HEK293T (cell line): ENCODE data around the gene KLF4.

Source experiments
- CTCF ChIA-PET: fragments of 350-600 bp; formaldehyde crosslinking; extraction: SDS; loops from one replicate; lab custom pipeline; 2021; ENCODE audit warnings: antibody characterized with exemption, inconsistent platforms; lab: Yijun Ruan, JAX
- POLR2A ChIA-PET: fragments of 350-600 bp; formaldehyde crosslinking; extraction: SDS; loops from one replicate; lab custom pipeline; 2020; ENCODE audit warnings: antibody characterized with exemption, inconsistent platforms; lab: Yijun Ruan, JAX
- DNase-seq: peaks from one replicate; pipeline ENCODE4 v3.0.0; 2012; ENCODE audit warnings: mixed read lengths; ENCODE audit errors: extremely low spot score
- ARNT ChIP-seq: fragments of 450-650 bp; IDR thresholded peaks from 2 replicates; pipeline ENCODE4 v1.6.1; 2017; ENCODE audit warnings: mild to moderate bottlenecking
- BHLHE40 ChIP-seq: fragments of 450-650 bp; IDR thresholded peaks from 2 replicates; pipeline ENCODE4 v1.6.1; 2016; ENCODE audit warnings: mild to moderate bottlenecking, moderate library complexity, borderline replicate concordance
- CTBP1 ChIP-seq: fragments of 450-650 bp; IDR thresholded peaks from 2 replicates; pipeline ENCODE4 v1.6.1; 2016; ENCODE audit warnings: borderline replicate concordance
- ELF4 ChIP-seq: fragments of 450-650 bp; IDR thresholded peaks from 2 replicates; pipeline ENCODE4 v1.6.1; 2017; ENCODE audit warnings: antibody characterized with exemption
- FOXA1 ChIP-seq: fragments of 450-650 bp; IDR thresholded peaks from 2 replicates; pipeline ENCODE4 v1.6.1; 2016; ENCODE audit warnings: mild to moderate bottlenecking
- FOXK2 ChIP-seq: fragments of 450-650 bp; IDR thresholded peaks from 2 replicates; pipeline ENCODE4 v1.6.1; 2016; ENCODE audit warnings: mild to moderate bottlenecking
- FOXM1 ChIP-seq: fragments of 450-650 bp; IDR thresholded peaks from 2 replicates; pipeline ENCODE4 v1.6.1; 2017; ENCODE audit warnings: mild to moderate bottlenecking, borderline replicate concordance
- HDGF ChIP-seq: fragments of 450-650 bp; IDR thresholded peaks from 2 replicates; pipeline ENCODE4 v1.6.1; 2017; ENCODE audit warnings: antibody characterized with exemption, borderline replicate concordance
- L3MBTL2 ChIP-seq: fragments of 450-650 bp; conservative IDR thresholded peaks from 2 replicates; pipeline ENCODE4 v1.6.1; 2016; ENCODE audit warnings: mild to moderate bottlenecking
- LEF1 ChIP-seq: fragments of 450-650 bp; IDR thresholded peaks from 2 replicates; pipeline ENCODE4 v1.6.1; 2017; ENCODE audit warnings: mild to moderate bottlenecking, borderline replicate concordance
- NFRKB ChIP-seq: fragments of 450-650 bp; IDR thresholded peaks from 2 replicates; pipeline ENCODE4 v1.6.1; 2016; ENCODE audit warnings: mild to moderate bottlenecking, moderate library complexity
- SP1 ChIP-seq: fragments of 450-650 bp; IDR thresholded peaks from 2 replicates; pipeline ENCODE4 v1.6.1; 2017
- SUZ12 ChIP-seq: fragments of 450-650 bp; IDR thresholded peaks from 2 replicates; pipeline ENCODE4 v1.6.1; 2016; ENCODE audit warnings: mild to moderate bottlenecking
- TARDBP ChIP-seq: fragments of 450-650 bp; IDR thresholded peaks from 2 replicates; pipeline ENCODE4 v1.6.1; 2016
- ZNF384 ChIP-seq: fragments of 450-650 bp; IDR thresholded peaks from 2 replicates; pipeline ENCODE4 v1.6.1; 2016
- TF ChIP-seq, protein P1 (sequence below): fragments of 450-650 bp; IDR thresholded peaks from 2 replicates; pipeline ENCODE4 v1.6.1; 2016

KLF4 gene

DNA sequence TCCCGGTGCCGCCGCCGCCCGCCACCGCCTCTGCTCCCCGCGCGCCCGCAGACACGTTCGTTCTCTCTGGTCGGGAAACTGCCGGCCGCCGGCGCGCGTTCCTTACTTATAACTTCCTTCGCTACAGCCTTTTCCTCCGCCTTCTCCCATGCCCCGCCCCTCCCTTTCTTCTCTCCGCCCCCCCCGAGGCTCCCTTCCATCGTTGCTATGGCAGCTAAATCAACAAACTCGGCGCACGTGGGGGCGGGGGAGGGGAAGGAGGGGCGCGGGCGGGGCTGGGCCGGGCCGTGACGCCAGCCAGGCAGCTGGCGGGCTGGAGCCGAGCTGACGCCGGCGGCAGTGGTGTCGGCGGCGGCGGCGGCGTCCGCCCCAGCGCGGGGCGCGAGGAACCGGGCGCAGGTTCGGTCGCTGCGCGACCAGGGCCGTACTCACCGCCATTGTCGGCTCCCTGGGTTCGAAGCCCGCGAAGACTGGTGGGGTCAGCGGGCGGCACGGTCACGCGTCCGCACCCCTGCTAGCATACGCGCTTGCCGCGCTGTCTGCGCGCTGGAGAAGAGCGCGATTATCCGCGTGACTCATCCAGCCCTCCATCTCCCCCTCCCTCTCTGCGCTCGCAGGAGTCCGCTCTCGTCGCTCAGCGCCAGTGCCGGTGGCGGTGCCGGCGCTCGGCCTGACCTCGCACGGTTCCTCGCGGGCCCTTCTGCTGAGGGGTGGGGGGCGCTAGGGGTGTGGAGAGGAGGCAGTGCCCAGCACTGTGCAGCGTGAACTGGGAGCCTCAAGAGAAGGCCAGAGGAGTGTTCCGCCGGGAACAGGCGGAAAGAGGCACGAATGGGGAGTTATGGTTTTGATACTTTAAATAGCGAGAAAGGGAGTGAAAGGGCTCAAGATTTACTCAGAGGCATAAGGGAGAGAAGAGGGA lies at the start of gene KLF4:
KLF4 (minus strand) TSS at position 83 of the 919 bp plus-strand sequence. CDS start 597 bp downstream, outside the sequence.
- TF ChIP-seq, protein P1, sequence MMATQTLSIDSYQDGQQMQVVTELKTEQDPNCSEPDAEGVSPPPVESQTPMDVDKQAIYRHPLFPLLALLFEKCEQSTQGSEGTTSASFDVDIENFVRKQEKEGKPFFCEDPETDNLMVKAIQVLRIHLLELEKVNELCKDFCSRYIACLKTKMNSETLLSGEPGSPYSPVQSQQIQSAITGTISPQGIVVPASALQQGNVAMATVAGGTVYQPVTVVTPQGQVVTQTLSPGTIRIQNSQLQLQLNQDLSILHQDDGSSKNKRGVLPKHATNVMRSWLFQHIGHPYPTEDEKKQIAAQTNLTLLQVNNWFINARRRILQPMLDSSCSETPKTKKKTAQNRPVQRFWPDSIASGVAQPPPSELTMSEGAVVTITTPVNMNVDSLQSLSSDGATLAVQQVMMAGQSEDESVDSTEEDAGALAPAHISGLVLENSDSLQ: no peak
- TF ChIP-seq TARDBP (no peak), L3MBTL2 (peak; percentile 82), ELF4 (no peak)
- peak; percentile 92 for DNase-seq
- POLR2A ChIA-PET: interaction anchor here (0.9 to 1.2 kb wide), 3 partner anchors 59 to 518 kb away, joined by 3 to 4 read pairs (median 3); no protein-coding TSS in a partner anchor
- CTCF ChIA-PET: no interaction called here

GRCh38 chr9:107536462-107536861 lies 46.9 kb upstream of the KLF4 start:
- CTCF ChIA-PET: interaction anchor here (0.6 kb wide), 1 partner anchor 17 kb away, joined by 3 read pairs; no protein-coding TSS in a partner anchor
- no peak for TF ChIP-seq BHLHE40
- no peak for TF ChIP-seq SUZ12
- TF ChIP-seq ARNT: no peak
- TF ChIP-seq, protein P1: no peak
- no peak for TF ChIP-seq FOXM1
- TF ChIP-seq NFRKB: no peak
- no peak for TF ChIP-seq HDGF
- POLR2A ChIA-PET: no interaction called here
- no peak for DNase-seq

DNA sequence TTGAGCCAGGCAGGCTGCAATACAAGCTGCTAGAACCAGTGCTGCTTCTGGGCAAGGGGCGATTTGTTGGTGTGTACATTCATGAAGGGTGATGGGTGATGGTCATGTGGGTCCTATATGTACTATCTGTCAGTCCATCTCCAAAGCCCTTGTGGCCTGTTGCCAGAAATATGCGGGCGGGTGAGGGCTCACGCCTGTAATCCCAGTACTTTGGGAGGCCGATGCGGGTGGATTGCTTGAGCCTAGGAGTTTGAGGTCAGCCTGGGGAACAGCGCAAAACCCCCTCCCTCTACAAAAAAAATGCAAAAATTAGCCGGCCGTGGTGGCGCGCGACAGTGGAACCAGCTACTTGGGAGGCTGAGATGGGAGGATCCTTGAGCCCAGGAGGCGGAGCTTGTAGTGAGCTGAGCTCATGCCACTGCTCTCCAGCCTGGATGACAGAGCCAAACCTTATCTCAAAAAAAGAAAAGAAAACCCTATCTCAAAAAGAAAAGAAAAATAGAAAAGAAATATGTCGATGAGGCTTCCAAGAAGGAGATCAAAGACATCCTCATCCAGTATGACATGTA lies 45.0 kb upstream of the KLF4 start:
- ChIA-PET CTCF (interaction anchor here (0.7 kb wide), 1 partner anchor 11 kb away, joined by 3 read pairs; no protein-coding TSS in a partner anchor), POLR2A (interaction anchor here (0.6 kb wide), 1 partner anchor 1149 kb away, joined by 3 read pairs; no protein-coding TSS in a partner anchor)
- TF ChIP-seq ARNT (no peak), FOXA1 (no peak), L3MBTL2 (no peak), FOXK2 (no peak), NFRKB (no peak), TARDBP (no peak), FOXM1 (no peak), CTBP1 (no peak), LEF1 (no peak), SP1 (no peak), BHLHE40 (no peak), HDGF (no peak), SUZ12 (no peak), ZNF384 (no peak), ELF4 (no peak)
- TF ChIP-seq, protein P1: no peak
- no peak for DNase-seq

GRCh38 chr9:107530679-107531078 lies 41.1 kb upstream of the KLF4 start:
- TF ChIP-seq NFRKB: no peak
- no peak for TF ChIP-seq SP1
- no peak for TF ChIP-seq HDGF
- no peak for TF ChIP-seq L3MBTL2
- no peak for TF ChIP-seq CTBP1
- TF ChIP-seq BHLHE40: no peak
- TF ChIP-seq SUZ12: no peak
- no peak for TF ChIP-seq ELF4
- TF ChIP-seq FOXK2: no peak
- TF ChIP-seq FOXM1: no peak
- TF ChIP-seq FOXA1: no peak
- TF ChIP-seq, protein P1: no peak
- TF ChIP-seq ARNT: no peak
- no peak for TF ChIP-seq TARDBP
- no peak for TF ChIP-seq LEF1
- TF ChIP-seq ZNF384: no peak
- CTCF ChIA-PET: interaction anchor here (0.6 kb wide), 1 partner anchor 33 kb away, joined by 5 read pairs; no protein-coding TSS in a partner anchor
- POLR2A ChIA-PET: no interaction called here
- DNase-seq: no peak

DNA sequence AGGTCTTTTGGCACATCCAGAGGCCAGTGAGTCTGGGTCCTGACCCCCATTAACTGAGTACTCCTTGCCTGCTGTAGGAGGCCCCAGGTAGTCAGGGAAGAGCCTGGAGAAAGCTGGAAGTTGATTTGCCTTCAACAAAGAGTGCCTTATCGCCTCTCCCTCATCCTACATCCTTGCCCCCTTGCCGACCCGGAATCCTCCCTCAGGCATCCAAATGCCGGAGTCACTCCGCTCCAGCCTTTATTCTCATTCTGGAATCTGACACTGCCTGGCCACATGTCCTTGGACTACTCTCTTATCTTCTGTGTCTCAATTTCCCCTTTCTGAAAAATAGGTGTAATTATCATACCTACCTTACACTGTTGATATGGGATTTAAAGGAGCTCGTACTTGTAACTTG lies 39.1 kb upstream of the KLF4 start:
- ChIA-PET POLR2A (no interaction called here), CTCF (no interaction called here)
- no peak for DNase-seq
- TF ChIP-seq BHLHE40: no peak
- no peak for TF ChIP-seq L3MBTL2
- TF ChIP-seq ELF4: no peak
- no peak for TF ChIP-seq LEF1
- TF ChIP-seq TARDBP: no peak
- TF ChIP-seq NFRKB: no peak
- no peak for TF ChIP-seq ARNT
- TF ChIP-seq, protein P1: no peak
- no peak for TF ChIP-seq CTBP1
- no peak for TF ChIP-seq FOXK2
- no peak for TF ChIP-seq SP1
- TF ChIP-seq SUZ12: no peak
- no peak for TF ChIP-seq HDGF
